SU-DHL-6 (cell line): Measurements from ENCODE around the gene SLC25A18.

Experiments
- CTCF ChIP-seq: fragments of 200-600 bp; sonication (generic); IDR thresholded peaks from one replicate; pipeline ENCODE4 v1.5.1; 2017; ENCODE audit warnings: antibody characterized with exemption, mild to moderate bottlenecking, low read length, moderate library complexity; ENCODE audit not compliant: insufficient read depth, poor library complexity, severe bottlenecking
- EZH2phosphoT487 ChIP-seq: fragments of 200-600 bp; sonication (generic), shearing (Covaris generic); conservative IDR thresholded peaks from 2 replicates; pipeline ENCODE4 v1.6.1; 2018; ENCODE audit warnings: mild to moderate bottlenecking, antibody characterized with exemption, low read length, moderate library complexity, mixed read lengths

- TF ChIP-seq CTCF, result no peak
- no peak for TF ChIP-seq EZH2phosphoT487
Measured at GRCh38 chr22:17580441-17581031, 17.2 kb downstream of the SLC25A18 start.
